ENCODE measurements around the gene EFNB2.

EFNB2 gene

DNA sequence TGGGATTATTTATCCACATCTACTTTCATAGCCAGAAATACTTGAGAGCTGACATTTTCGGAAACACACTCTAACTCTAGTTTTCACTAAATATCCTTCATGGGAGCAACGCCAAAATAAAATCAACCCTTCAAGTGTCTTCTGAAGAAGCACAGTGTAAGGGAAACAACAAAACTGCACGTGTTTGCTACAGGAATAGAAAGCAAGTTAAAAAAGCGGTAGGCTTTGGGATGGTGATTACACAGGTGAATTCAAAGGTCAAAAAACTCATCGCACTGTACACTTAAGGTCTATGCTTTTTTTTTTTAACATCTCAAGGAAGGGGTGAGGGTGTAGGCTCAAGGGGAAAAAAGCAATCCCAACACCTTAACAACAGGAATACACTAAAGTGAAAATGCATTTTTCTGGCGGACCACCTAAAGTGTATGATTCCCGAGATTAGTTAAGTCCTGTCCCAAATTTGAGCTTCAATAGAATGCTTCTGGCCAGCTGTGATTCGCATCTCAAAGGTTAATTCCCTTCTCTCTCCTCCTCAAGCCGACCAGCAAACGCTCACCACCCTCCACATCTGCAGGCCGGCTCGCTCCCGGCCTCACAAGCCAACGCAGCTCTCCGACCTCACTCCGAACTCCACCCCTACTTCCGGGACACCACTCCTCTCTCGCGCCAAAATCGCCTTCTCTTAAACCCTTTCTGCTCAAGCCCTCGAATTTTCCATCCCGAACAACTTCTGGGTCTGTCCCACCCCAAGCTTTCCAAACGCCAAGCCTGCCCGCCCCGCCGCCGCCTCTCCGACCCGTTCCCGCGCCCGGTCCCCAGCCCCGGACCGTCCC is 31.4 kb upstream of the EFNB2 start:
- Histone ChIP-seq H3K4me2 (ENCODE audit: low read length) (peak overlapping the region; percentile 93), H3K9me3 (replicated peaks; ENCODE audit: low read length) (no peaks in the 10 kb centered on the region), H3K4me3 (ENCODE audit: low read length) (peak overlapping the region; percentile 97), H3K9ac (ENCODE audit: low read depth, low read length) (peak overlapping the region; percentile 99), H3K4me1 (ENCODE audit: control insufficient read depth, insufficient read depth, low read length) (peaks cover 33% of the 10 kb centered on the region), H3K36me3 (ENCODE audit: insufficient read depth, low read length) (no peaks in the 10 kb centered on the region), H3K27me3 (ENCODE audit: control insufficient read depth, insufficient read depth, low read length) (no peaks in the 10 kb centered on the region)

GRCh38 chr13:106565127-106565775 is 29.8 kb upstream of the EFNB2 start:
- Histone ChIP-seq H3K36me3 (ENCODE audit: insufficient read depth, low read length) (no peaks in the 10 kb centered on the region), H3K27me3 (ENCODE audit: control insufficient read depth, insufficient read depth, low read length) (no peaks in the 10 kb centered on the region), H3K4me3 (ENCODE audit: low read length) (peak overlapping the region; percentile 97), H3K4me1 (ENCODE audit: control insufficient read depth, insufficient read depth, low read length) (peaks cover 37% of the 10 kb centered on the region), H3K9ac (ENCODE audit: low read depth, low read length) (peak overlapping the region; percentile 99), H3K4me2 (ENCODE audit: low read length) (peak overlapping the region; percentile 93), H3K9me3 (replicated peaks; ENCODE audit: low read length) (no peaks in the 10 kb centered on the region)

- no peak overlapping the region for H3K4me3 ChIP-seq (ENCODE audit: low read length)
- H3K4me2 ChIP-seq (ENCODE audit: low read length) = peak overlapping the region; percentile 36
- H3K9me3 ChIP-seq (replicated peaks; ENCODE audit: low read length) = no peaks in the 10 kb centered on the region
- H3K9ac ChIP-seq (ENCODE audit: low read depth, low read length) = no peak overlapping the region
- peaks cover 32% of the 10 kb centered on the region for H3K4me1 ChIP-seq (ENCODE audit: control insufficient read depth, insufficient read depth, low read length)
- no peaks in the 10 kb centered on the region for H3K27me3 ChIP-seq (ENCODE audit: control insufficient read depth, insufficient read depth, low read length)
- H3K36me3 ChIP-seq (ENCODE audit: insufficient read depth, low read length) = peaks cover 17% of the 10 kb centered on the region
Observed at GRCh38 chr13:106562301-106562700, 26.8 kb upstream of the EFNB2 start.

DNA sequence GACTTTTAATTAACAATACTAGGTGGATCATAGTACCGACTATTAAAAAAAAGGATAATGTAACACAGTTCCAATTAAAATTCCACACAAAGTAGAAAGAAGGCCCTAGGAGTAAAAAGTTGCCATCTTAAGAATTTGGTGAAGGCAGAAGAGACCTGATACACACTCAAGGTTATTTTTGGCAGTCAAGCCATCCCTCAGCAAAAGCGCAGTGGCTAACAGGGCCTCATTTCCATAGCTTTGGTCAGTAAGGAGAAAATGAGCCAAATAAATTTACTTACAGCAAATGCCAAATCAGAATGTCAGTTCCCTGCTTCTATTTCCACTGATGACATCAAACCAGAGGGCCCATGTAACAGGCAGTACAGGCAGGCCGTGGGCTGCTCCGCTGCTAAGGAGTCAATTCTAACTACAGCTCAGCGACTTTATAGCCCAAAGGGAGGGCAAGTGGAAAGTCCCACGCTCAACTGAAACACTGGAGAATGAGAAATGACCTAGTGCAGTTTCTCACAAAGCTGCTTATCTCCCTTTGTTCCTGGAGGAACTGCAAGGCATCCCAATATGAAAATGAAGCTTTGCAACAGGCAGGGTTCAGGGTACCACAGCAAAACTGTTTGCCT is 26.2 kb upstream of the EFNB2 start:
- no peaks in the 10 kb centered on the region for H3K9me3 ChIP-seq (replicated peaks; ENCODE audit: low read length)
- H3K27me3 ChIP-seq (ENCODE audit: control insufficient read depth, insufficient read depth, low read length) = no peaks in the 10 kb centered on the region
- peaks cover 32% of the 10 kb centered on the region for H3K4me1 ChIP-seq (ENCODE audit: control insufficient read depth, insufficient read depth, low read length)
- peak overlapping the region; percentile 36 for H3K4me2 ChIP-seq (ENCODE audit: low read length)
- H3K4me3 ChIP-seq (ENCODE audit: low read length) = no peak overlapping the region
- no peak overlapping the region for H3K9ac ChIP-seq (ENCODE audit: low read depth, low read length)
- H3K36me3 ChIP-seq (ENCODE audit: insufficient read depth, low read length) = peaks cover 19% of the 10 kb centered on the region

GRCh38 chr13:106560821-106561220 is 25.4 kb upstream of the EFNB2 start:
- H3K9ac ChIP-seq (ENCODE audit: low read depth, low read length) = no peak overlapping the region
- no peak overlapping the region for H3K4me3 ChIP-seq (ENCODE audit: low read length)
- H3K4me1 ChIP-seq (ENCODE audit: control insufficient read depth, insufficient read depth, low read length) = peaks cover 32% of the 10 kb centered on the region

GRCh38 chr13:106558527-106558926 is 23.1 kb upstream of the EFNB2 start:
- Histone ChIP-seq H3K4me2 (ENCODE audit: low read length) (no peak overlapping the region), H3K27me3 (ENCODE audit: control insufficient read depth, insufficient read depth, low read length) (no peaks in the 10 kb centered on the region), H3K4me1 (ENCODE audit: control insufficient read depth, insufficient read depth, low read length) (peaks cover 22% of the 10 kb centered on the region), H3K4me3 (ENCODE audit: low read length) (no peak overlapping the region), H3K9ac (ENCODE audit: low read depth, low read length) (no peak overlapping the region), H3K9me3 (replicated peaks; ENCODE audit: low read length) (no peaks in the 10 kb centered on the region), H3K36me3 (ENCODE audit: insufficient read depth, low read length) (peaks cover 48% of the 10 kb centered on the region)

More at GRCh38 chr13:106560821-106561220, 25.4 kb upstream of the EFNB2 start:
- Histone ChIP-seq H3K4me2 (ENCODE audit: low read length) (no peak overlapping the region), H3K36me3 (ENCODE audit: insufficient read depth, low read length) (peaks cover 27% of the 10 kb centered on the region), H3K27me3 (ENCODE audit: control insufficient read depth, insufficient read depth, low read length) (no peaks in the 10 kb centered on the region), H3K9me3 (replicated peaks; ENCODE audit: low read length) (no peaks in the 10 kb centered on the region)

GRCh38 chr13:106555631-106556328 is 20.3 kb upstream of the EFNB2 start:
- H3K36me3 ChIP-seq (ENCODE audit: insufficient read depth, low read length) = peaks cover 73% of the 10 kb centered on the region
- no peak overlapping the region for H3K4me3 ChIP-seq (ENCODE audit: low read length)
- no peak overlapping the region for H3K4me2 ChIP-seq (ENCODE audit: low read length)
- no peaks in the 10 kb centered on the region for H3K9me3 ChIP-seq (replicated peaks; ENCODE audit: low read length)
- no peaks in the 10 kb centered on the region for H3K27me3 ChIP-seq (ENCODE audit: control insufficient read depth, insufficient read depth, low read length)
- peaks cover 11% of the 10 kb centered on the region for H3K4me1 ChIP-seq (ENCODE audit: control insufficient read depth, insufficient read depth, low read length)
- H3K9ac ChIP-seq (ENCODE audit: low read depth, low read length) = no peak overlapping the region

DNA sequence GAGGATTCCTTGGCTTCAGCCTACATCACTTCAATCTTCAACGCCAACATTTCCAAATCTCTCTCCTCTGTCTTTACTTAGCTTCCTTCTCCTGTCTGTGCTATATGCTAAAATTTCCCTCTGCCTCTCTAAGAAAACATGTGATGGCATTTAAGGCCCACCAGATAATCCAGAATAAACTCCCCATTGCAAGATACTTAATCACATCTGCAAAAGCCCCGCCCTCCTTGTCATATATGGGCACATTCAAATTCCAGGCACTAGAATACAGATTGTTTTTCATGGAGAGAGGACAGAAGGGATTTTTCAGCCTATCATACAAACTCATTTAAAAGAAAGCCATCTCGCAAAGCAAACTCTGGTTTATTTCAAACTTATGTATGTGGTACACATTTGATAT is 16.3 kb upstream of the EFNB2 start:
- H3K4me1 ChIP-seq (ENCODE audit: control insufficient read depth, insufficient read depth, low read length) = peaks cover 17% of the 10 kb centered on the region
- H3K9me3 ChIP-seq (replicated peaks; ENCODE audit: low read length) = no peaks in the 10 kb centered on the region
- H3K9ac ChIP-seq (ENCODE audit: low read depth, low read length) = no peak overlapping the region
- no peak overlapping the region for H3K4me3 ChIP-seq (ENCODE audit: low read length)
- no peak overlapping the region for H3K4me2 ChIP-seq (ENCODE audit: low read length)
- H3K27me3 ChIP-seq (ENCODE audit: control insufficient read depth, insufficient read depth, low read length) = no peaks in the 10 kb centered on the region
- H3K36me3 ChIP-seq (ENCODE audit: insufficient read depth, low read length) = peaks cover 67% of the 10 kb centered on the region

- Histone ChIP-seq H3K4me2 (ENCODE audit: low read length) (no peak overlapping the region), H3K9ac (ENCODE audit: low read depth, low read length) (no peak overlapping the region), H3K9me3 (replicated peaks; ENCODE audit: low read length) (no peaks in the 10 kb centered on the region), H3K36me3 (ENCODE audit: insufficient read depth, low read length) (peaks cover 68% of the 10 kb centered on the region), H3K4me1 (ENCODE audit: control insufficient read depth, insufficient read depth, low read length) (peaks cover 16% of the 10 kb centered on the region), H3K4me3 (ENCODE audit: low read length) (no peak overlapping the region), H3K27me3 (ENCODE audit: control insufficient read depth, insufficient read depth, low read length) (no peaks in the 10 kb centered on the region)
Observed at GRCh38 chr13:106551350-106551749, 15.9 kb upstream of the EFNB2 start.

- no peaks in the 10 kb centered on the region for H3K9me3 ChIP-seq (replicated peaks; ENCODE audit: low read length)
- H3K9ac ChIP-seq (ENCODE audit: low read depth, low read length) = no peak overlapping the region
- peaks cover 66% of the 10 kb centered on the region for H3K36me3 ChIP-seq (ENCODE audit: insufficient read depth, low read length)
Observed at GRCh38 chr13:106550570-106551135, 15.2 kb upstream of the EFNB2 start.

More at GRCh38 chr13:106550570-106551135, 15.2 kb upstream of the EFNB2 start:
- no peaks in the 10 kb centered on the region for H3K27me3 ChIP-seq (ENCODE audit: control insufficient read depth, insufficient read depth, low read length)
- no peak overlapping the region for H3K4me2 ChIP-seq (ENCODE audit: low read length)
- H3K4me1 ChIP-seq (ENCODE audit: control insufficient read depth, insufficient read depth, low read length) = peaks cover 9% of the 10 kb centered on the region
- H3K4me3 ChIP-seq (ENCODE audit: low read length) = no peak overlapping the region

All from skeletal muscle satellite cell (primary cell).